Natural killer cell (primary cell): ENCODE measurements around the gene LILRA6. TPM values are rescaled to one million over a fixed set of nuclear protein-coding genes. Genes with fewer than 3 reads are reported as not detected.

Experiments
- ATAC-seq, 3 donors: fragments of 150-1000 bp in 2 of 3; fragments of 200-7000 bp in 1 of 3; cut with Tn5 transposase; 1 replicate in 1 of 3; 2 replicates in 2 of 3; pipeline ENCODE4 v1.10.0; 2021; ENCODE audit warnings: mild to moderate bottlenecking in 2 of 3, moderate library complexity in 2 of 3
- DNase-seq, 2 donors: peaks; one replicate each; pipeline versions ENCODE4 v3.0.0 to v3.0.0-alpha.2; 2013 to 2021; ENCODE audit warnings: mixed read lengths in 1 of 2
- H3K27ac ChIP-seq: one replicate; pipeline ENCODE4 v1.5.1; 2013; ENCODE audit warnings: mild to moderate bottlenecking, low read length
- H3K27me3 ChIP-seq: one replicate; pipeline ENCODE4 v1.6.1; 2013; ENCODE audit warnings: low read length; ENCODE audit not compliant: control insufficient read depth, insufficient read depth
- H3K36me3 ChIP-seq: one replicate; pipeline ENCODE4 v1.6.1; 2013; ENCODE audit warnings: low read length; ENCODE audit not compliant: control insufficient read depth, insufficient read depth
- H3K4me1 ChIP-seq: one replicate; pipeline ENCODE4 v1.6.1; 2013; ENCODE audit warnings: low read length; ENCODE audit not compliant: control insufficient read depth, insufficient read depth
- H3K4me3 ChIP-seq: one replicate; pipeline ENCODE4 v1.5.1; 2013; ENCODE audit warnings: low read length
- H3K9me3 ChIP-seq: one replicate; pipeline ENCODE4 v1.6.1; 2013; ENCODE audit warnings: low read length; ENCODE audit not compliant: control insufficient read depth, insufficient read depth
- H3K27ac Mint-ChIP-seq, 2 donors: one replicate each; pipeline ENCODE4 v1.8.0; 2022; ENCODE audit warnings: mild to moderate bottlenecking in 2 of 2, mixed read lengths in 2 of 2, moderate library complexity in 1 of 2
- H3K27me3 Mint-ChIP-seq, 2 donors: one replicate each; pipeline ENCODE4 v1.8.0; 2022; ENCODE audit warnings: low read depth in 2 of 2, mixed read lengths in 2 of 2
- H3K36me3 Mint-ChIP-seq: one replicate; pipeline ENCODE4 v1.8.0; 2022; ENCODE audit warnings: mixed read lengths
- H3K4me1 Mint-ChIP-seq, 2 donors: one replicate each; pipeline ENCODE4 v1.8.0; 2022; ENCODE audit warnings: mixed read lengths in 2 of 2
- H3K4me3 Mint-ChIP-seq: one replicate; pipeline ENCODE4 v1.8.0; 2022; ENCODE audit warnings: mild to moderate bottlenecking, moderate library complexity, mixed read lengths
- H3K9me3 Mint-ChIP-seq, 2 donors: one replicate each; pipeline ENCODE4 v1.8.0; 2022; ENCODE audit warnings: mixed read lengths in 2 of 2
- CTCF ChIP-seq: fragments of 200-600 bp; IDR thresholded peaks from one replicate; pipeline ENCODE4 v1.8.0; 2022; ENCODE audit warnings: antibody characterized with exemption
- WGBS: methylation state at CpG from one replicate; pipeline ENCODE4 v1.1.7; 2013; ENCODE audit warnings: missing lambda C conversion rate; ENCODE audit not compliant: insufficient coverage; 5-methylcytosine and 5-hydroxymethylcytosine counted together
- intact Hi-C: fragments of 100-400 bp; cut with micrococcal nuclease; formaldehyde crosslinking; loops from one replicate; pipeline ENCODE4 v1.14.2; 2022
- total RNA-seq, 4 donors: library from RNA; stranded (reverse); fragments of 120-200 nt in 1 of 4; gene quantifications; one replicate each; pipeline versions ENCODE4 v1.2.3 to v1.2.4, GENCODE V29; 2013 to 2022

Gene LILRA6
- total RNA-seq, 3 donors from 2014 or later (not counting 1 experiment from before 2014, with no cell fraction given), result 2.1 to 2.6 (median 2.1) TPM

GRCh38 chr19:54262066-54262465 lies 19.5 kb upstream of the LILRA6 start:
- Mint-ChIP-seq H3K27ac (no peak overlapping the region), H3K36me3 (no peaks in the 10 kb centered on the region), H3K9me3 (no peaks in the 10 kb centered on the region), H3K4me3 (no peak overlapping the region), H3K4me1 (no peaks in the 10 kb centered on the region), H3K27me3 (peaks cover 0 to 11% of the 10 kb centered on the region in 2 donors)
- 91% methylated on average over 11 of the region's 11 CpGs for WGBS
- Histone ChIP-seq H3K4me1 (no peaks in the 10 kb centered on the region), H3K4me3 (no peak overlapping the region), H3K36me3 (no peaks in the 10 kb centered on the region), H3K27ac (no peak overlapping the region), H3K9me3 (no peaks in the 10 kb centered on the region), H3K27me3 (no peaks in the 10 kb centered on the region)
- ATAC-seq (no peak), DNase-seq (no peak)
- no peak for TF ChIP-seq CTCF
- intact Hi-C loops, result no loop called here

- Mint-ChIP-seq H3K4me3 (no peak within 1 kb of the TSS), H3K36me3 (no peaks in the 10 kb centered on the region), H3K9me3 (no peaks in the 10 kb centered on the region), H3K27me3 (peaks cover 8 to 14% of the 10 kb centered on the region in 2 donors), H3K4me1 (no peaks in the 10 kb centered on the region), H3K27ac (no peak within 1 kb of the TSS)
- H3K27me3 ChIP-seq, result no peaks in the 10 kb centered on the region
- no peak for DNase-seq
- H3K9me3 ChIP-seq, result no peaks in the 10 kb centered on the region
- 79% methylated on average over 9 of the region's 9 CpGs for WGBS
- H3K4me1 ChIP-seq, result no peaks in the 10 kb centered on the region
- TF ChIP-seq CTCF, result no peak
- intact Hi-C loops, result no loop called here
- no peaks in the 10 kb centered on the region for H3K36me3 ChIP-seq
- no peak for ATAC-seq
- H3K27ac ChIP-seq, result no peak within 1 kb of the TSS
- H3K4me3 ChIP-seq, result no peak within 1 kb of the TSS
These were observed 14.5 kb upstream of the LILRA6 start, which contains the start of gene LILRB5 for GRCh38 chr19:54257116-54257480. TSS of gene LILRB5 (minus strand) at chr19:54257273. CDS start at chr19:54257193, 80 bp downstream.

GRCh38 chr19:54256250-54257115 lies 13.9 kb upstream of the LILRA6 start:
- H3K4me1 ChIP-seq, result no peaks in the 10 kb centered on the region
- TF ChIP-seq CTCF, result no peak
- H3K9me3 ChIP-seq, result no peaks in the 10 kb centered on the region
- DNase-seq (no peak), ATAC-seq (no peak)
- H3K27me3 ChIP-seq, result no peaks in the 10 kb centered on the region
- no peaks in the 10 kb centered on the region for H3K36me3 ChIP-seq
- no peaks in the 10 kb centered on the region for H3K9me3 Mint-ChIP-seq
- no peak overlapping the region for H3K4me3 Mint-ChIP-seq
- no peak overlapping the region for H3K27ac ChIP-seq
- H3K36me3 Mint-ChIP-seq, result no peaks in the 10 kb centered on the region
- no peak overlapping the region for H3K4me3 ChIP-seq
- no peaks in the 10 kb centered on the region for H3K4me1 Mint-ChIP-seq
- no peak overlapping the region for H3K27ac Mint-ChIP-seq
- intact Hi-C loops, result no loop called here
- WGBS, result 84% methylated on average over 17 of the region's 19 CpGs
- H3K27me3 Mint-ChIP-seq, result peaks cover 8 to 14% of the 10 kb centered on the region in 2 donors
